HT1080 (cell line): ENCODE results near the gene KLHL22. TPM values are rescaled to one million over a fixed set of nuclear protein-coding genes. Genes with fewer than 3 reads are reported as not detected.
"Not testable (repeated sequence)": the region's sequence is repeated elsewhere in the genome, so short reads cannot be mapped to it uniquely, and the experiment has no call there.

Source experiments
- DNase-seq: peaks from one replicate; pipeline ENCODE4 v3.0.0-alpha.2; 2015; ENCODE audit warnings: low read depth
- small RNA-seq: library from RNA; depleted of rRNA; stranded (forward); fragments of <200 nt; gene quantifications from one replicate; pipeline ENCODE3, GENCODE V24; 2014
- total RNA-seq: library from RNA; depleted of rRNA; stranded (reverse); fragments of >200 nt; shearing (Covaris generic); gene quantifications from 2 replicates; pipeline ENCODE4 v1.2.3, GENCODE V29; 2014; rRNA removed

Gene KLHL22
- total RNA-seq, 1 experiment from 2014 or later = 5.7 TPM

GRCh38 chr22:20404881-20405280, 90.7 kb downstream of the KLHL22 start:
- DNase-seq = no peak

GRCh38 chr22:20403779-20404140, 91.8 kb downstream of the KLHL22 start:
- no peak for DNase-seq

- no peak for DNase-seq
These were observed 92.4 kb downstream of the KLHL22 start for GRCh38 chr22:20402960-20403778.

- DNase-seq = no peak
These were observed 94.1 kb downstream of the KLHL22 start for GRCh38 chr22:20401376-20402014.

DNA sequence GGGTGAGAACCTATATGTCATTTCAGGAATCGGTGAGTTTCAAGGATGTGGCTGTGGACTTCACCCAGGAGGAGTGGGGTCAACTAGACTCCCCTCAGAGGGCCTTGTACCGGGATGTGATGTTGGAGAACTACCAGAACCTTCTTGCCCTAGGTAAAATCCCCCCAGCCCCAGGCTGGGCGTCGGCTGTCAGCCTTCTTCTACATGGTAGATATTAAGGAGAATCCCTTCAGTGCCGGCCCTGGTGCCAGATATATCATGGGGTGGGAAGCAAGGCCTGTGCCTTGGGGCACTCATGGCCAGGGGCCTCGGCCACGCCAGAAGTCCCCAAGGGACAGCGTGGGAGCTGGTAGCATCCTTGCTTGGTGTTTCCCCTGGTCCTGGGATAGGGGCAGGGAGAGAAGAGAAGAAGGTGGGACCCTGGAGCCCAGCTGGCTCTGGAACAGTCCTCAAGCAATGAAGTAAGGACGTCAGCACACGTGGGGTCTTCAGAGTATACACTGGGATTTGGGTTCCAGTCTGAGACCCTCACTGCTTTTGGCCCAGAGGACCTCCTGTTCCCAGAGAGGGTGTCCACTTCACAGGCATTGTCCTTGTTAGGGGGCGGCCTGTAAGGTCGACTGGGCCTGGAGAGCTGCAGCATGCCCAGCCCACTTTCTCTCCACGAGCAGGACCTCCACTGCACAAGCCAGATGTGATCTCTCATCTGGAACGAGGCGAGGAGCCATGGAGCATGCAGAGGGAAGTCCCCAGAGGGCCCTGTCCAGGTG, 94.8 kb downstream of the KLHL22 start:
- no peak for DNase-seq

GRCh38 chr22:20399866-20400605, 95.6 kb downstream of the KLHL22 start:
- no peak for DNase-seq

DNA sequence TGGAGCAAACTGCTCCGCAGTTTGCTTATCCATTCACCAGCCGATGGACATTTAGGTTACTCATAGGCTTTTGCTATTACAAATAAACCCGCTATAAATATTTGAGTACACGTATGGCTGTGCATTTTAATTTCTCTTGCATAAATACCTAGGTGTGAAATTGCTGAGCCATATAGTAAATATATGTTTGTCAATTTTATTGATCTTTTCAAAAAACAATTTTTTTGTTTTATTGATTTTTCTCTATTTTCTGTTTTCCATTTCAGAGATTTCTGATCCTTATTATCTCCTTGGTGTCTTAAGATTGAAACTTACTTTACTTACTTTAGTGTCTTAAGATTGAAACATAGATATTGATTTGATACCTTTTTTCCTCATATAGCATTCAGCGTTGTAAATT, 97.2 kb downstream of the KLHL22 start:
- no peak for DNase-seq

- no peak for DNase-seq
These were observed 98.1 kb downstream of the KLHL22 start for GRCh38 chr22:20397498-20397897.

- no peak for DNase-seq
These were observed 99.0 kb downstream of the KLHL22 start for GRCh38 chr22:20396639-20397038.

- DNase-seq = no peak
These were observed 99.7 kb downstream of the KLHL22 start for GRCh38 chr22:20395907-20396287.

DNA sequence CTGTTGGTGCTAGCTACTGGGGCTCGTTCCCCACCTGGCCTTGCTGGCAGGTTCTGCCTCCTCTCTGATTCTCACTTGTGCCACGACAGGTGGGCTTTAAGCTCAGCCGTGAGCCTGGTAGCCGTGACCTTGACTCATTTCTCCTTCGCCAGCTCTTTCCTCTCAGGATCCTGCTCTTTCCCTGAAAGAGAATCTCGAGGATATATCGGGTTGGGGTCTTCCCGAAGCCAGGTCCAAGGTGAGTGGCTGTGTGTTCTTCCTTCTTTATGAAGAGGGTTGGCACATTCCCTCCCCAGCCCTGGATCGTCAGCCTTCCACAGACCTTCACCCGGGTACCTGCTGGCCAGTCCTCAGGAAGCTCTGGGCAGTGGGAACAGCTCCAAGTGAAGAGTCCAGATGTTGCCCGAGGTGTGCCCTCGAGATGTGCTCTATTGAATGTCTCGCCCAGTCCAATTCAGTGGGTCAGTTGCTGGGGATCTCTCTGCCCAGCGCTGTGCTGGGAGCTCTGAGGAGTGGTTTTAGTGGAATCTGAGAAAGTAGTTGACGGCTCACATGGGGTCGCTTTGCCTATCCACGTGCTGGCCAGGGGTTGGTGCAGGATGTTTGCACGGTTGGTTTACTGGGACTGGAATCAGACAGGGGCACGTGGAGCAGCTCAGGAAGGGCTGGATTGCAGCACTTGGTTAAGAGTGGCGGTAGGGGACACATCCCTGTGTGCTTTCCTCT, 100.3 kb downstream of the KLHL22 start:
- DNase-seq = no peak

DNA sequence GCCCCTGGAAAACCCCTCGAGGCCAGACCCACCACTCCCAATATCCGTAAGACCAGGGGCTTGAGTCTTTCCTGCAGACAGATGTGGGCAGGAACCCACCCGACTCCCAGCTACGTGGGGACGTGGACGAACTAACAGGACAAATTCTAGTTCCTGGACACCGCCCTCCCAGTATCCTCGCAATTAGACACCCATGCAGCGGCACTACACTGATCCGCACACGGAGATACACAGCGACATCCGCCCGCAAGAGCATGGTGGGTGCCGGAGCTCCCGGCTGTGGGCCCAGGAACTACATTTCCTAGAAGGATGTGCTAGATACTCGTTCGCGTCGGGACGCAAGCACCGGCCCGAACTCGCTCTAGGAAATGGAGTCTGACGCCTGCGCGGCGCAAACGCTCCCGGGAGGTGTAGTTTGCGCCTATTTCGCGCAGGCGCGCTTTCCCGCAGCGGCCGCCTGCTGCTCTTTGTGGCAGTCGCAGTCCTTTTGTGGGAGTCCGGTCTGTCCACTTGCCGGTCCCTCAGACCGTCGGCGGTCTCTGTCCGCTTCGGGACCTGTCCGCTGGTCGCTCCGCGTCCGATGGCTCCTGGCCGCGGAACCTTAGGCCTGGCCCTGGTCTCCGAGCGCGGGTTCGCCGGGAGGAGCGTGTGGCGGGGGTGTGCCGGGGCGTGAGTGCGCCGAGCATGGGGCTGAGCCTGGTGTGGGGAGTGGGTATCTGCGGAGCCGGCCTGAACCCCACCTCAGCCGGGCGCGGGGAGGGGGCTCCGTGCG, 101.7 kb downstream of the KLHL22 start, which contains the start of gene ZNF74:
ZNF74 (plus strand) TSS at position 447 of the 772 bp plus-strand sequence. CDS start 478 bp downstream, outside the sequence.
- peak; percentile 88 for DNase-seq

GRCh38 chr22:20392983-20393704, 102.5 kb downstream of the KLHL22 start:
- no peak for DNase-seq

DNA sequence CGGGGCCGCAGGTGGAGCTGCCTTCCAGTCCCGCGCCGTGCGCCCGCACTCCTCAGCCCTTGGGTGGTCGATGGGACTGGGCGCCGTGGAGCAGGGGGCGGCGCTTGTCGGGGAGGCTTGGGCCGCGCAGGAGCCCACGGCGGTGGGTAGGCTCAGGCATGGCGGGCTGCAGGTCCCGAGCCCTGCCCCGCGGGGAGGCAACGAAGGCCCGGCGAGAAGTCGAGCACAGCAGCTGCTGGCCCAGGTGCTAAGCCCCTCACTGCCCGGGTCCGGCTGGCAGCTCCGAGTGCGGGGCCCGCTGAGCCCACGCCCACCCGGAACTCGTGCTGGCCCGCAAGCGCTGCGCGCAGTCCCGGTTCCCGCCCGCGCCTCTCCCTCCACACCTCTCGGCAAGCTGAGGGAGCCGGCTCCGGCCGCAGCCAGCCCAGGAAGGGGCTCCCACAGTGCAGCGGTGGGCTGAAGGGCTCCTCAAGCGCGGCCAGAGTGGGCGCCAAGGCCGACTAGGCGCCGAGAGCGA, 103.2 kb downstream of the KLHL22 start:
- not testable (repeated sequence) for DNase-seq

Small RNA genes lying within 50 kb of the gene (small RNA-seq; reads per million reads assigned to genes)
- gene RF00019 = not detected
- not detected for gene RN7SL812P
- not detected for gene RNU6-225P
- gene RNY1P9 = not detected

Other genes starting within 250 kb of the KLHL22 start
- 2.7 and 4.9 TPM in 2 replicates for gene RTN4R, start 227.5 kb downstream of the KLHL22 start, total RNA-seq
- 56.4 and 66.5 TPM in 2 replicates for gene DGCR6L, start 175.7 kb downstream of the KLHL22 start, total RNA-seq
- 11.7 and 11.8 TPM in 2 replicates for gene ZNF74, start 101.6 kb downstream of the KLHL22 start, total RNA-seq
- gene SCARF2, start 58.0 kb downstream of the KLHL22 start, total RNA-seq = 46.0 and 50.1 TPM in 2 replicates
- gene MED15, start 11.8 kb upstream of the KLHL22 start, total RNA-seq = 43.2 and 59.4 TPM in 2 replicates